ENCODE data around the gene FGF22.
A peak's percentile ranks its signal among the peaks of the same experiment; 100 is the strongest.
"Not testable (repeated sequence)": the region's sequence is repeated elsewhere in the genome, so short reads cannot be mapped to it uniquely, and the experiment has no call there.

The FGF22 gene

GRCh38 chr19:639253-640160 lies at the start of gene FGF22:
TSS of gene FGF22 (plus strand) at chr19:639879. CDS start at chr19:639926, 47 bp downstream.
- DNase-seq (ENCODE audit: low read depth in 3 of 3): peak; percentile 89 to 98 (median 94)

- no peak for DNase-seq (ENCODE audit: low read depth in 3 of 3)
These were observed 49.3 kb upstream of the FGF22 start for GRCh38 chr19:590396-590745.

GRCh38 chr19:590750-591098 lies 49.0 kb upstream of the FGF22 start:
- DNase-seq (ENCODE audit: low read depth in 3 of 3): no peak

GRCh38 chr19:591099-591958 lies 48.4 kb upstream of the FGF22 start:
- no peak for DNase-seq (ENCODE audit: low read depth in 3 of 3)

- no peak for DNase-seq (ENCODE audit: low read depth in 3 of 3)
These were observed 47.6 kb upstream of the FGF22 start for GRCh38 chr19:592101-592500.

- DNase-seq (ENCODE audit: low read depth in 3 of 3): no peak
These were observed 46.6 kb upstream of the FGF22 start for GRCh38 chr19:593055-593454.

- DNase-seq (ENCODE audit: low read depth in 3 of 3): no peak
These were observed 46.2 kb upstream of the FGF22 start for GRCh38 chr19:593505-593904.

- no peak for DNase-seq (ENCODE audit: low read depth in 3 of 3)
These were observed 45.3 kb upstream of the FGF22 start for GRCh38 chr19:594265-594870.

GRCh38 chr19:595326-596262 lies 44.1 kb upstream of the FGF22 start:
- no peak for DNase-seq (ENCODE audit: low read depth in 3 of 3)

GRCh38 chr19:596263-596655 lies 43.4 kb upstream of the FGF22 start:
- DNase-seq (ENCODE audit: low read depth in 3 of 3): no peak

GRCh38 chr19:597406-598315 lies 42.0 kb upstream of the FGF22 start:
- DNase-seq (ENCODE audit: low read depth in 3 of 3): no peak

GRCh38 chr19:601310-601709 lies 38.4 kb upstream of the FGF22 start:
- DNase-seq (ENCODE audit: low read depth in 3 of 3): no peak

- no peak for DNase-seq (ENCODE audit: low read depth in 3 of 3)
These were observed 37.9 kb upstream of the FGF22 start for GRCh38 chr19:601790-602189.

GRCh38 chr19:602391-603301 lies 37.0 kb upstream of the FGF22 start:
- DNase-seq (ENCODE audit: low read depth in 3 of 3): no peak

GRCh38 chr19:603302-603639 lies 36.4 kb upstream of the FGF22 start:
- not testable (repeated sequence) for DNase-seq (ENCODE audit: low read depth in 3 of 3)

- not testable (repeated sequence) for DNase-seq (ENCODE audit: low read depth in 3 of 3)
These were observed 35.9 kb upstream of the FGF22 start for GRCh38 chr19:603779-604178.

GRCh38 chr19:604355-604754 lies 35.3 kb upstream of the FGF22 start:
- DNase-seq (ENCODE audit: low read depth in 3 of 3): peak in 2 of 3 donors; percentile 60 to 67

GRCh38 chr19:605061-605971 lies 34.4 kb upstream of the FGF22 start:
- peak in 1 of 3 donors; percentile 52 for DNase-seq (ENCODE audit: low read depth in 3 of 3)
